T-helper 17 cell (primary cell): Measurements from ENCODE around the gene EGLN2. TPM values are rescaled to one million over a fixed set of nuclear protein-coding genes. Genes with fewer than 3 reads are reported as not detected.
"Not testable (repeated sequence)": the region's sequence is repeated elsewhere in the genome, so short reads cannot be mapped to it uniquely, and the experiment has no call there.

ENCODE experiments used
- ATAC-seq: fragments of 150-1000 bp; cut with Tn5 transposase; 2 replicates; pipeline ENCODE4 v1.10.0; 2021; ENCODE audit warnings: mild to moderate bottlenecking, moderate library complexity
- DNase-seq, 3 donors: peaks; one replicate each; pipeline versions ENCODE4 v3.0.0 to v3.0.0-alpha.2; 2020 to 2021
- H3K9me3 ChIP-seq: one replicate; pipeline ENCODE4 v1.7.0; 2013; ENCODE audit warnings: low read length, mild to moderate bottlenecking; ENCODE audit not compliant: control insufficient read depth, poor library complexity, severe bottlenecking
- H3K27ac Mint-ChIP-seq: one replicate; pipeline ENCODE4 v1.8.0; 2022; ENCODE audit warnings: mild to moderate bottlenecking, moderate library complexity, mixed read lengths
- H3K27me3 Mint-ChIP-seq: one replicate; pipeline ENCODE4 v1.8.0; 2022; ENCODE audit warnings: mixed read lengths
- H3K36me3 Mint-ChIP-seq: one replicate; pipeline ENCODE4 v1.8.0; 2022; ENCODE audit warnings: low read depth, mixed read lengths
- H3K4me1 Mint-ChIP-seq: one replicate; pipeline ENCODE4 v1.8.0; 2022; ENCODE audit warnings: mild to moderate bottlenecking, mixed read lengths
- H3K4me3 Mint-ChIP-seq: one replicate; pipeline ENCODE4 v1.8.0; 2022; ENCODE audit warnings: mild to moderate bottlenecking, moderate library complexity, mixed read lengths
- total RNA-seq, 4 donors: library from RNA in 2 of 4; stranded (reverse) in 2 of 4; gene quantifications; one replicate each; pipeline ENCODE4 v1.2.3 and lab custom pipeline; 2022 to 2026

The EGLN2 gene
- total RNA-seq, 2 donors from 2014 or later, result 112 to 131 TPM

GRCh38 chr19:40809358-40810086, 10.5 kb downstream of the EGLN2 start:
- DNase-seq, result no peak
- no peak for ATAC-seq
- Mint-ChIP-seq H3K36me3 (peaks cover 4% of the 10 kb centered on the region), H3K27me3 (no peaks in the 10 kb centered on the region), H3K4me3 (peak overlapping the region; percentile 52), H3K4me1 (peaks cover 67% of the 10 kb centered on the region), H3K27ac (peak overlapping the region; percentile 88)
- H3K9me3 ChIP-seq, result no peaks in the 10 kb centered on the region

GRCh38 chr19:40810160-40810559, 11.2 kb downstream of the EGLN2 start:
- H3K9me3 ChIP-seq, result no peaks in the 10 kb centered on the region
- Mint-ChIP-seq H3K36me3 (peaks cover 4% of the 10 kb centered on the region), H3K4me3 (peak overlapping the region; percentile 52), H3K27me3 (no peaks in the 10 kb centered on the region), H3K4me1 (peaks cover 64% of the 10 kb centered on the region), H3K27ac (peak overlapping the region; percentile 88)
- no peak for DNase-seq
- ATAC-seq, result no peak

- peak overlapping the region; percentile 88 for H3K27ac Mint-ChIP-seq
- DNase-seq, result peak in 2 of 3 donors; percentile 40 to 44
- not testable (repeated sequence) for H3K36me3 Mint-ChIP-seq, H3K9me3 ChIP-seq, H3K27me3 Mint-ChIP-seq
- ATAC-seq, result peak; percentile 67
- peak overlapping the region; percentile 91 for H3K4me3 Mint-ChIP-seq
- peaks cover 57% of the 10 kb centered on the region for H3K4me1 Mint-ChIP-seq
Measured at GRCh38 chr19:40810649-40811408, 11.8 kb downstream of the EGLN2 start.

- no peaks in the 10 kb centered on the region for H3K9me3 ChIP-seq
- Mint-ChIP-seq H3K27ac (peak overlapping the region; percentile 88), H3K4me3 (peak overlapping the region; percentile 91), H3K4me1 (peaks cover 53% of the 10 kb centered on the region), H3K27me3 (no peaks in the 10 kb centered on the region), H3K36me3 (peaks cover 4% of the 10 kb centered on the region)
- ATAC-seq, result peak; percentile 24
- no peak for DNase-seq
Measured at GRCh38 chr19:40811478-40812341, 12.7 kb downstream of the EGLN2 start.

GRCh38 chr19:40812571-40812970, 13.6 kb downstream of the EGLN2 start:
- not testable (repeated sequence) for H3K9me3 ChIP-seq, ATAC-seq, H3K36me3 Mint-ChIP-seq, H3K27me3 Mint-ChIP-seq, DNase-seq
- Mint-ChIP-seq H3K4me3 (peak overlapping the region; percentile 91), H3K4me1 (peaks cover 46% of the 10 kb centered on the region), H3K27ac (peak overlapping the region; percentile 88)

GRCh38 chr19:40813182-40813581, 14.2 kb downstream of the EGLN2 start:
- no peak overlapping the region for H3K4me3 Mint-ChIP-seq
- no peaks in the 10 kb centered on the region for H3K27me3 Mint-ChIP-seq
- peaks cover 47% of the 10 kb centered on the region for H3K4me1 Mint-ChIP-seq
- peak overlapping the region; percentile 88 for H3K27ac Mint-ChIP-seq
- DNase-seq (no peak), ATAC-seq (no peak)
- H3K36me3 Mint-ChIP-seq, result no peaks in the 10 kb centered on the region
- no peaks in the 10 kb centered on the region for H3K9me3 ChIP-seq

GRCh38 chr19:40815223-40815622, 16.2 kb downstream of the EGLN2 start:
- Mint-ChIP-seq H3K4me3 (peak overlapping the region; percentile 55), H3K27ac (peak overlapping the region; percentile 80), H3K36me3 (no peaks in the 10 kb centered on the region), H3K4me1 (peaks cover 49% of the 10 kb centered on the region), H3K27me3 (no peaks in the 10 kb centered on the region)
- ATAC-seq (no peak), DNase-seq (no peak)
- H3K9me3 ChIP-seq, result no peaks in the 10 kb centered on the region

GRCh38 chr19:40818480-40819399, 19.7 kb downstream of the EGLN2 start:
- peak; percentile 59 to 67 (median 67) for DNase-seq
- H3K36me3 Mint-ChIP-seq, result not testable (repeated sequence)

GRCh38 chr19:40819479-40820234, 20.7 kb downstream of the EGLN2 start:
- H3K27ac Mint-ChIP-seq, result peak overlapping the region; percentile 94
- not testable (repeated sequence) for H3K9me3 ChIP-seq, H3K27me3 Mint-ChIP-seq, H3K36me3 Mint-ChIP-seq, H3K4me3 Mint-ChIP-seq
- peaks cover 29% of the 10 kb centered on the region for H3K4me1 Mint-ChIP-seq
- ATAC-seq (peak; percentile 38), DNase-seq (peak; percentile 40 to 60 (median 44))

More at GRCh38 chr19:40818480-40819399, 19.7 kb downstream of the EGLN2 start:
- Mint-ChIP-seq H3K4me3 (peak overlapping the region; percentile 91), H3K4me1 (peaks cover 31% of the 10 kb centered on the region), H3K27ac (peak overlapping the region; percentile 94)
- ATAC-seq, result peak; percentile 92
- not testable (repeated sequence) for H3K9me3 ChIP-seq, H3K27me3 Mint-ChIP-seq

GRCh38 chr19:40822161-40822560, 23.2 kb downstream of the EGLN2 start:
- peaks cover 39% of the 10 kb centered on the region for H3K4me1 Mint-ChIP-seq
- ATAC-seq (no peak), DNase-seq (no peak)
- H3K27me3 Mint-ChIP-seq, result no peaks in the 10 kb centered on the region
- no peak overlapping the region for H3K4me3 Mint-ChIP-seq
- H3K9me3 ChIP-seq, result no peaks in the 10 kb centered on the region
- H3K27ac Mint-ChIP-seq, result no peak overlapping the region
- peaks cover 2% of the 10 kb centered on the region for H3K36me3 Mint-ChIP-seq

GRCh38 chr19:40822704-40823553, 23.9 kb downstream of the EGLN2 start:
- H3K27ac Mint-ChIP-seq, result peak overlapping the region; percentile 39
- H3K4me1 Mint-ChIP-seq, result peaks cover 38% of the 10 kb centered on the region
- not testable (repeated sequence) for H3K9me3 ChIP-seq, H3K4me3 Mint-ChIP-seq, ATAC-seq, DNase-seq, H3K27me3 Mint-ChIP-seq, H3K36me3 Mint-ChIP-seq
